Activated CD4-positive, alpha-beta memory T cell treated with anti-CD3 and anti-CD28 coated beads, Interleukin-2, amount 10 ng/mL, durations not matched to agents 7 days and 5 days (primary cell): ENCODE data around the gene SEC14L5. TPM values are rescaled to one million over a fixed set of nuclear protein-coding genes. Genes with fewer than 3 reads are reported as not detected.

ENCODE experiments used
- CTCF ChIA-PET: fragments of 350-600 bp; sonication (Branson Sonifier 250); formaldehyde crosslinking; loops from one replicate; lab custom pipeline; 2021; ENCODE audit warnings: antibody characterized with exemption, inconsistent platforms; lab: Charles Lee
- POLR2A ChIA-PET: fragments of 350-600 bp; sonication (Branson Sonifier 250); formaldehyde crosslinking; loops from one replicate; lab custom pipeline; 2021; ENCODE audit warnings: antibody characterized with exemption; lab: Charles Lee
- DNase-seq: peaks from one replicate; pipeline ENCODE4 v3.0.0-alpha.2; 2020
- H3K27ac Mint-ChIP-seq: one replicate; pipeline ENCODE4 v1.8.0; 2021; ENCODE audit warnings: mild to moderate bottlenecking, mixed read lengths
- H3K27me3 Mint-ChIP-seq: one replicate; pipeline ENCODE4 v1.8.0; 2021; ENCODE audit warnings: mixed read lengths
- H3K36me3 Mint-ChIP-seq: one replicate; pipeline ENCODE4 v1.8.0; 2021; ENCODE audit warnings: low read depth, mixed read lengths
- H3K4me1 Mint-ChIP-seq: one replicate; pipeline ENCODE4 v1.8.0; 2021; ENCODE audit warnings: mixed read lengths
- H3K4me3 Mint-ChIP-seq: one replicate; pipeline ENCODE4 v1.8.0; 2021; ENCODE audit warnings: mild to moderate bottlenecking, mixed read lengths
- H3K9me3 Mint-ChIP-seq: one replicate; pipeline ENCODE4 v1.8.0; 2021; ENCODE audit warnings: mixed read lengths
- total RNA-seq, 2 experiments: library from RNA; stranded (reverse); gene quantifications; one replicate each; pipeline ENCODE4 v1.2.3, GENCODE V29; 2021

The SEC14L5 gene
- total RNA-seq, 2 experiments from 2014 or later, result 0.03 TPM; not detected in 1

DNA sequence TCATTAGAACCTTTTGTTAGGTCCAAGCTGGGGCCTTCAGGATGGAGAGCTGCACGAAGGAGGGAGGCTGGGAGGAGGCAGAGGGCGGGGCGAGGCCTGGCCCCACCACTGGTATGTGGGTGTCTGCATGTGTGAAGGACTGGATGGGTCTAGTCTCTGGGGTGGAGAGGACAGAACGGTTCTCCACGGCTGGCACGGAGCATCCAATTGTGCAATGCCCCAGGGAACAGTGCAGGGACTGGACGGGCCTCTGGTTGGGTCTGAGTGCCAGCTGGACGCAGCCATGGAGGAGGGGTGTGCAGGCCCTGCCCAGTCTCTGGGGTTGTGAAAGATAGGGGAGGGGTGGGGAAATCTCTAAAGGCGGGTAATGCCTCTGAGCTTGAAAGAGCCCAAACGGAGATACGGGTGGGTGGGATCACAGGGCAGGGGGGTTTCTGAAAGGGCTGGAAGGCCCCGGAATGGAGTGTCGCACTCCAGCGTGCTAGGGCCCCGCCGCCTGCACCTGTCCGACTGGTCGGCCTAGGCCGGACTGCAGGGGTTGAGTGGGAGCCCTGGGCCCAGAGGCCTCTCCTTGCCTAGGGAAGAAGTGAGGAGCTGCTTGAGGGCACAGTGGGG, 22.8 kb upstream of the SEC14L5 start:
- Mint-ChIP-seq H3K36me3 (no peaks in the 10 kb centered on the region), H3K9me3 (no peaks in the 10 kb centered on the region), H3K27ac (no peak overlapping the region), H3K4me1 (peaks cover 6% of the 10 kb centered on the region), H3K4me3 (no peak overlapping the region), H3K27me3 (peaks cover 30% of the 10 kb centered on the region)
- ChIA-PET CTCF (no interaction called here), POLR2A (no interaction called here)
- DNase-seq, result no peak

GRCh38 chr16:4936181-4936990, 21.7 kb upstream of the SEC14L5 start:
- no peak for DNase-seq
- Mint-ChIP-seq H3K4me1 (peaks cover 6% of the 10 kb centered on the region), H3K4me3 (peak overlapping the region; percentile 30), H3K27ac (no peak overlapping the region), H3K27me3 (peaks cover 30% of the 10 kb centered on the region), H3K9me3 (no peaks in the 10 kb centered on the region), H3K36me3 (no peaks in the 10 kb centered on the region)
- POLR2A ChIA-PET, result no interaction called here
- CTCF ChIA-PET, result interaction anchor here (0.6 to 0.7 kb wide), 2 partner anchors 64 to 98 kb away, joined by 3 read pairs; no protein-coding TSS in a partner anchor

GRCh38 chr16:4936991-4937781, 20.9 kb upstream of the SEC14L5 start, which contains the start of gene PPL:
Gene PPL (minus strand): TSS chr16:4937148. CDS start chr16:4937045, 103 bp downstream.
- H3K36me3 Mint-ChIP-seq, result no peaks in the 10 kb centered on the region
- H3K9me3 Mint-ChIP-seq, result no peaks in the 10 kb centered on the region
- H3K27ac Mint-ChIP-seq, result no peak within 1 kb of the TSS
- peaks cover 6% of the 10 kb centered on the region for H3K4me1 Mint-ChIP-seq
- DNase-seq, result peak; percentile 24
- H3K4me3 Mint-ChIP-seq, result peak within 1 kb of the TSS; percentile 30
- H3K27me3 Mint-ChIP-seq, result peaks cover 30% of the 10 kb centered on the region
- ChIA-PET CTCF (interaction anchor here (0.6 kb wide), 1 partner anchor 98 kb away, joined by 3 read pairs; no protein-coding TSS in a partner anchor), POLR2A (no interaction called here)

DNA sequence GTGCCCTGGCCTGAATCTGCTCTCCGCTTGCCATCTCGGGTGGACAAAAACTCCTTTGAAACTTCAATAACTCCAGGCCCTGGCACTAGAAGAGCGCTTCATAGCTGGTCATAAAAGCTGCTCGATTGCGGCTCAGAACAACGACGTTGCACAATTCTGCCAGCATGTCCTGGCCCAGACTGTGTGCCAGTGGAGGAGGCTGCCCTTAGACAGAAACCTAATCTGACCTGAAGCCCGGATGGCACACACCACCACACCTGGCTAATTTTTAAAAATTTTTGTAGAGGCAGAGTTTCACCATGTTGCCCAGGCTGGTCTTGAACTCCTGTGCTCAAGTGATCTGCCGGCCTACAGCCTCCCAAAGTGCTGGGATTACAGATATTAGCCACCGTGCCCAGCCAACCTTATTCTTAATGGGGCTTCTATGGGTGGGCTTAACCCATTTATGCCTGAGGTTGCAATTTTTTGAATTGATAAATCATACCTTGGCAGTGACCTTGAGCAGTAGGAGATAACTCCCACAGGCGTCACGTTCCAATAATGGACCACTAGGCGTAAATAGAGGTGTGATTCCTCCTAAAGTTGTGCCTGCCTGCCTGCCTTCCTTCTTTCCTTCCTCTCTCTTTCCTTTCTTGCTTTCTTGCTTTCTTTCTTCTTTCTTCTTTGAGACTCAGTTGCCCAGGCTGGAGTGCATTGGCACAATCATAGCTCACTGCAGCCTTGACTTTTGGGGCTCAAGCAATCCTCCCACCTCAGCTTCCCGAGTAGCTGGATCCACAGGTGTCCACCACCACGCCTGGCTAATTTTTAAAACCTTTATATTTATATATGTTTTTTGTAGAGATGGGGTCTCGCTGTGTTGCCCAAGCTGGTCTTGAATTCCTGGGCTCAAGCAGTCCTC, 20.1 kb upstream of the SEC14L5 start:
- peaks cover 27% of the 10 kb centered on the region for H3K27me3 Mint-ChIP-seq

DNA sequence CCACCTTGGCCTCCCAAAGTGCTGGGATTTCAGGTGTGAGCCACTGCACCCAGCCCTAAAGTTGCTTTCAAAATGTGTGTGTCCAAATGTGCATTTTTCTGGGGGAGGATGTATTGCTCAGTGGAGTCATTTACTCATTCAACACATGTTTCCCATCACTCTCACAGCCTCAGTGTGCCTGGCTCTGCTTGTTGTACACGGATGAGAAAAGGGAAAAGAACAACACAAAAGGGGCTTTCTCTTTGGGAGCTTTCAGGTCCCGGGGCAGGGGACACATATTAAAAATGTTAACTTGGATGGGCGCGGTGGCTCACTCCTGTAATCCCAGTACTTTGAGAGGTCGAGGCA, 19.5 kb upstream of the SEC14L5 start:
- no peak for DNase-seq
- Mint-ChIP-seq H3K4me3 (no peak overlapping the region), H3K4me1 (peaks cover 6% of the 10 kb centered on the region), H3K27me3 (peaks cover 27% of the 10 kb centered on the region), H3K9me3 (no peaks in the 10 kb centered on the region), H3K27ac (no peak overlapping the region), H3K36me3 (no peaks in the 10 kb centered on the region)
- ChIA-PET CTCF (interaction anchor here (1.8 kb wide), 1 partner anchor 10 kb away, joined by 3 read pairs; no protein-coding TSS in a partner anchor), POLR2A (no interaction called here)

More for the DNA sequence above, 20.1 kb upstream of the SEC14L5 start:
- CTCF ChIA-PET, result interaction anchor here (1.8 kb wide), 1 partner anchor 9 kb away, joined by 3 read pairs; no protein-coding TSS in a partner anchor
- H3K9me3 Mint-ChIP-seq, result no peaks in the 10 kb centered on the region
- POLR2A ChIA-PET, result no interaction called here
- H3K4me3 Mint-ChIP-seq, result no peak overlapping the region
- H3K4me1 Mint-ChIP-seq, result peaks cover 6% of the 10 kb centered on the region
- no peak overlapping the region for H3K27ac Mint-ChIP-seq
- H3K36me3 Mint-ChIP-seq, result no peaks in the 10 kb centered on the region
- DNase-seq, result no peak

DNA sequence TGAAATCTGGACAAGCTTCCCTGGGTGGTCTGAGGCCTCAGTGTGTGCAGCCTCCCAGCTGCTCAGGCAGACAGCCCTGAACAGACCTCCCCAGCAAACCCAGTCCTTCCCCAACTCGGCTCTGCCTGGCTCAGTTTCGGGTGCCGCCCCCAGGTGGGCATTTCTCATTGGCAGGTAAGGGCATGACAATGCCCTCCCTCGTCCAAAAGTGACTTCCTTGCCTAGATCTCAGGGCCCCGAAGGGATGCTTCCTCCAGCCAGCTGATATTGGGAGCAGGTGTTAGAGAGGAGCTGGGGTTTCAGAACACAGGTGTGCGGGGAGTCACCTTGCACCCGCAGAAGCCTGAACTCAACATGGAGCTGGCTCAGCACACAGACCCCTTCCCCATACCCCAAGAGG, 17.4 kb upstream of the SEC14L5 start:
- CTCF ChIA-PET, result no interaction called here
- no peak overlapping the region for H3K4me3 Mint-ChIP-seq
- H3K27me3 Mint-ChIP-seq, result peaks cover 18% of the 10 kb centered on the region
- POLR2A ChIA-PET, result no interaction called here
- DNase-seq, result no peak
- no peak overlapping the region for H3K27ac Mint-ChIP-seq
- no peaks in the 10 kb centered on the region for H3K9me3 Mint-ChIP-seq
- H3K36me3 Mint-ChIP-seq, result no peaks in the 10 kb centered on the region
- peaks cover 6% of the 10 kb centered on the region for H3K4me1 Mint-ChIP-seq

DNA sequence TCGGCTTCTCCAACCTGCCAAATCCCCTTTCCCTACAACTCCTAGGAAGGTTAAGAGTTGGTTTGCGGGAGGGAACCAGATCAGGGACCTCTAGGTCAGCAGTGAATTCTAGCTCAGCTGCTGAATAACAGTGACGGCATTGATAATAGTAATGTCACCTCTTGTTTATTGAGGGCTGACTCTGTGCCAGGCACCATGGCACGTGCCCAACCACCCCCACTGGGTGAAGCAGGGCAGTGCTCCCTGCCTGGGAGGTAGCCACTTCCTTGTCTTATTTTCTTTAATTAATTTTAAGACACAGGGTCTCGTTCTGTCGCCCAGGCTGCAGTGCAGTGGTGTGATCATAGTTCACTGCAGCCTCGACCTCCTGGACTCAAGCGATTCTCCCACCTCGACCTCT, 15.6 kb upstream of the SEC14L5 start:
- Mint-ChIP-seq H3K36me3 (no peaks in the 10 kb centered on the region), H3K9me3 (no peaks in the 10 kb centered on the region), H3K4me3 (no peak overlapping the region), H3K27me3 (peaks cover 15% of the 10 kb centered on the region), H3K4me1 (peaks cover 2% of the 10 kb centered on the region), H3K27ac (no peak overlapping the region)
- CTCF ChIA-PET, result no interaction called here
- POLR2A ChIA-PET, result no interaction called here
- no peak for DNase-seq

DNA sequence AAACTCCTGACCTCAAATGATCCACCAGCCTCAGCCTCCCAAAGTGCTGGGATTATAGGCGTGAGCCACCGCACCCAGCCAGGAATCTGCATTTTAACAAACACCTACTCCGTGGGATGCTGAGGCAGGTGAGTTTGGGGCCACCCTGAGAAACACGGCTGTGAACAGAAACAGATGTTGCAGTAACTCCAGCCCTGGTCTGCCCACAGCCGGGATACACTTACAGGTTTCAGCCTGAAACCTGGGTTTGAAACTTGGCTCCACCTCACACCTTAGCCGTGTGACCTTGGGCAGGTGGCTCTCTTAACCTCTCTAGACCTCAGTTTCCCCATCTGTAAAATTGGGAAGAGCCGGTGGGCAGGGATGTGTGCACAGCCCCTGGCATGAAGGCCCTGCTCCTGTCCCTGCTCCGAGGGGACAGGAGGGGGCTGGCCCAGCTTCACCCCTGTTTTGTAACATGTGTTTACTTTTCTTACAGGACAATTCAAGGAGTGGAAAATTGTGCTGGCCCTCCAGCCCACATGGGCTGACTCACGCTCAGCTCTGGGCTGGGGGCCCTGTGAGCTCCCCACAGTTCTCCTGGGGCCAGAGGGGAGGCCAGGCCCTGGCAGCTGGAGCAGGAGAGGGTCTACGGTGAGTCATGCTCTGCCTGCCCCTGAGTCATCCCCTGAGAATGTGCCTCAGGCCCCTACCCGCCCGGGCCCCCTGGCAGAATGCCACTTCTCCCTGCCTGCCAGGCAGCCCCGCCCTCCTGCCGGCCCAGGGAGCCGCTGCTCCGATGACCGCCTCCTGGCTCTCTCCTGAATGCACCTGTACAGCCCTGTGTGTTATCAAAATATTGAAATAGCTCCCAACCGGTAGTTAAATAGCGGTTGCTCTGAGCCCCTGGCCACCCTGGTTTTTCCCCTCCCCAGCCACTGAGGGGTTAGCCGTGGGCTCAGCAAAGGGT, 13.5 kb upstream of the SEC14L5 start:
- Mint-ChIP-seq H3K4me1 (peaks cover 1% of the 10 kb centered on the region), H3K4me3 (no peak overlapping the region), H3K27me3 (peaks cover 6% of the 10 kb centered on the region), H3K36me3 (no peaks in the 10 kb centered on the region), H3K27ac (no peak overlapping the region), H3K9me3 (no peaks in the 10 kb centered on the region)
- ChIA-PET CTCF (no interaction called here), POLR2A (no interaction called here)
- no peak for DNase-seq

- ChIA-PET CTCF (no interaction called here), POLR2A (no interaction called here)
- Mint-ChIP-seq H3K36me3 (no peaks in the 10 kb centered on the region), H3K4me3 (no peak overlapping the region), H3K27me3 (peaks cover 8% of the 10 kb centered on the region), H3K9me3 (no peaks in the 10 kb centered on the region), H3K4me1 (peaks cover 1% of the 10 kb centered on the region), H3K27ac (no peak overlapping the region)
- no peak for DNase-seq
Measured at GRCh38 chr16:4945560-4946502, 12.3 kb upstream of the SEC14L5 start.

- H3K36me3 Mint-ChIP-seq, result no peaks in the 10 kb centered on the region
- H3K4me1 Mint-ChIP-seq, result peaks cover 1% of the 10 kb centered on the region
- ChIA-PET POLR2A (no interaction called here), CTCF (no interaction called here)
- no peak for DNase-seq
- H3K9me3 Mint-ChIP-seq, result no peaks in the 10 kb centered on the region
- peaks cover 8% of the 10 kb centered on the region for H3K27me3 Mint-ChIP-seq
- H3K27ac Mint-ChIP-seq, result no peak overlapping the region
- H3K4me3 Mint-ChIP-seq, result no peak overlapping the region
Measured at GRCh38 chr16:4946917-4947316, 11.2 kb upstream of the SEC14L5 start.
